ENCODE results near the gene GALNTL6. TPM values are rescaled to one million over a fixed set of nuclear protein-coding genes. Genes with fewer than 3 reads are reported as not detected.

The GALNTL6 gene
- total and polyA plus RNA-seq, 2 experiments from 2014 or later: 0.38 to 0.40 TPM

DNA sequence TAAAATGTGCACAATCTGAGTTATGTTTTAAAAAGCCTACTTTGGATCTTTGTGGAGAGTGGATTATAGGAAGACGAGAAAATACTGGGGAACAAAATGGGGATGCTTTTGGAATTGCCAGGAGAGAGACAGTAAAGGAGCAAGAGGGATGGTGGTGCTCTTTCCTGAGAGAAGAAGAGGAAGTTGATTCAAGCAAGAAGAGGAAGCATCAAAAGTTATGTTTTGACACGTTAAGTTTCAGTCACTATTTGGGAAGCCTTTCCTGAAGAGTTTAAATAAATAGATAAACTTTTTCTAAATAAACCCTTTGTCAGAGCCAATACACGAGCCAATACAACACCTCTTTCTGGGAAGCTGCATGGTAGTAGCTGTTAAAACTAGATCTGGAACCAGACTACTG lies 394.1 kb downstream of the GALNTL6 start (continued):
- TF ChIP-seq, protein P1, sequence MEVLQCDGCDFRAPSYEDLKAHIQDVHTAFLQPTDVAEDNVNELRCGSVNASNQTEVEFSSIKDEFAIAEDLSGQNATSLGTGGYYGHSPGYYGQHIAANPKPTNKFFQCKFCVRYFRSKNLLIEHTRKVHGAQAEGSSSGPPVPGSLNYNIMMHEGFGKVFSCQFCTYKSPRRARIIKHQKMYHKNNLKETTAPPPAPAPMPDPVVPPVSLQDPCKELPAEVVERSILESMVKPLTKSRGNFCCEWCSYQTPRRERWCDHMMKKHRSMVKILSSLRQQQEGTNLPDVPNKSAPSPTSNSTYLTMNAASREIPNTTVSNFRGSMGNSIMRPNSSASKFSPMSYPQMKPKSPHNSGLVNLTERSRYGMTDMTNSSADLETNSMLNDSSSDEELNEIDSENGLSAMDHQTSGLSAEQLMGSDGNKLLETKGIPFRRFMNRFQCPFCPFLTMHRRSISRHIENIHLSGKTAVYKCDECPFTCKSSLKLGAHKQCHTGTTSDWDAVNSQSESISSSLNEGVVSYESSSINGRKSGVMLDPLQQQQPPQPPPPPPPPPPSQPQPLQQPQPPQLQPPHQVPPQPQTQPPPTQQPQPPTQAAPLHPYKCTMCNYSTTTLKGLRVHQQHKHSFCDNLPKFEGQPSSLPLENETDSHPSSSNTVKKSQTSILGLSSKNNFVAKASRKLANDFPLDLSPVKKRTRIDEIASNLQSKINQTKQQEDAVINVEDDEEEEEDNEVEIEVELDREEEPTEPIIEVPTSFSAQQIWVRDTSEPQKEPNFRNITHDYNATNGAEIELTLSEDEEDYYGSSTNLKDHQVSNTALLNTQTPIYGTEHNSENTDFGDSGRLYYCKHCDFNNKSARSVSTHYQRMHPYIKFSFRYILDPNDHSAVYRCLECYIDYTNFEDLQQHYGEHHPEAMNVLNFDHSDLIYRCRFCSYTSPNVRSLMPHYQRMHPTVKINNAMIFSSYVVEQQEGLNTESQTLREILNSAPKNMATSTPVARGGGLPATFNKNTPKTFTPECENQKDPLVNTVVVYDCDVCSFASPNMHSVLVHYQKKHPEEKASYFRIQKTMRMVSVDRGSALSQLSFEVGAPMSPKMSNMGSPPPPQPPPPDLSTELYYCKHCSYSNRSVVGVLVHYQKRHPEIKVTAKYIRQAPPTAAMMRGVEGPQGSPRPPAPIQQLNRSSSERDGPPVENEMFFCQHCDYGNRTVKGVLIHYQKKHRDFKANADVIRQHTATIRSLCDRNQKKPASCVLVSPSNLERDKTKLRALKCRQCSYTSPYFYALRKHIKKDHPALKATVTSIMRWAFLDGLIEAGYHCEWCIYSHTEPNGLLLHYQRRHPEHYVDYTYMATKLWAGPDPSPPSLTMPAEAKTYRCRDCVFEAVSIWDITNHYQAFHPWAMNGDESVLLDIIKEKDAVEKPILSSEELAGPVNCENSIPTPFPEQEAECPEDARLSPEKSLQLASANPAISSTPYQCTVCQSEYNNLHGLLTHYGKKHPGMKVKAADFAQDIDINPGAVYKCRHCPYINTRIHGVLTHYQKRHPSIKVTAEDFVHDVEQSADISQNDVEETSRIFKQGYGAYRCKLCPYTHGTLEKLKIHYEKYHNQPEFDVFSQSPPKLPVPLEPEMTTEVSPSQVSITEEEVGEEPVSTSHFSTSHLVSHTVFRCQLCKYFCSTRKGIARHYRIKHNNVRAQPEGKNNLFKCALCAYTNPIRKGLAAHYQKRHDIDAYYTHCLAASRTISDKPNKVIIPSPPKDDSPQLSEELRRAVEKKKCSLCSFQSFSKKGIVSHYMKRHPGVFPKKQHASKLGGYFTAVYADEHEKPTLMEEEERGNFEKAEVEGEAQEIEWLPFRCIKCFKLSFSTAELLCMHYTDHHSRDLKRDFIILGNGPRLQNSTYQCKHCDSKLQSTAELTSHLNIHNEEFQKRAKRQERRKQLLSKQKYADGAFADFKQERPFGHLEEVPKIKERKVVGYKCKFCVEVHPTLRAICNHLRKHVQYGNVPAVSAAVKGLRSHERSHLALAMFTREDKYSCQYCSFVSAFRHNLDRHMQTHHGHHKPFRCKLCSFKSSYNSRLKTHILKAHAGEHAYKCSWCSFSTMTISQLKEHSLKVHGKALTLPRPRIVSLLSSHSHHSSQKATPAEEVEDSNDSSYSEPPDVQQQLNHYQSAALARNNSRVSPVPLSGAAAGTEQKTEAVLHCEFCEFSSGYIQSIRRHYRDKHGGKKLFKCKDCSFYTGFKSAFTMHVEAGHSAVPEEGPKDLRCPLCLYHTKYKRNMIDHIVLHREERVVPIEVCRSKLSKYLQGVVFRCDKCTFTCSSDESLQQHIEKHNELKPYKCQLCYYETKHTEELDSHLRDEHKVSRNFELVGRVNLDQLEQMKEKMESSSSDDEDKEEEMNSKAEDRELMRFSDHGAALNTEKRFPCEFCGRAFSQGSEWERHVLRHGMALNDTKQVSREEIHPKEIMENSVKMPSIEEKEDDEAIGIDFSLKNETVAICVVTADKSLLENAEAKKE (CRISPR knock-in tag; IDR thresholded peaks at IDR 0.05): no peak
- TF ChIP-seq ZNF114 (CRISPR knock-in tag; IDR thresholded peaks at IDR 0.05) (no peak), EZH2phosphoT487 (IDR thresholded peaks at IDR 0.05; ENCODE audit: unreplicated experiment) (no peak), POLR2AphosphoS5 (IDR thresholded peaks at IDR 0.05; ENCODE audit: low read depth) (no peak)

DNA sequence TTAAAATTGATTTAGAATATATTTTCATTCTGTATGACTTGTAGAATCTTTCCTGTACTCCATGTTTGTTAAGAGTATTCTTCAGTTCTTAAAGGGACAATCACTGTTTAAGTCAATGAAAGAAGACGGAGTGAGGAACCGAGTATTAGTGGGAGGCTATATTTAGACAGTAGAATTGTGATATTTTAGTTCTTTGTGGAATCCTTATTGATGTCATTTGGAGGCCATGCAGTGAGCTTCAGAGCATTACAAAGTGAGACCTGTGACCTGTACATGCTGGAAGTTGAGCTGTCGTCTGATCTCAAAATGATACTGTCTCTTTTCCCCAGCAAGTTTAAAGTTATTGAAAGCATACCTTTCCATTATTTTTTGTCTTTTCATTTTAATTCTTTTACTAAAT lies 394.7 kb downstream of the GALNTL6 start:
- TF ChIP-seq NANOG (IDR thresholded peaks at IDR 0.05; ENCODE audit: borderline replicate concordance): no peak
- no peak for TF ChIP-seq STAT1 (IDR thresholded peaks at IDR 0.05; ENCODE audit: unreplicated experiment)
- TF ChIP-seq POLR2AphosphoS5 (IDR thresholded peaks at IDR 0.05; ENCODE audit: low read depth): no peak
- no peak for TF ChIP-seq EZH2phosphoT487 (IDR thresholded peaks at IDR 0.05; ENCODE audit: unreplicated experiment)
- TF ChIP-seq EZH2 (IDR thresholded peaks at IDR 0.05; ENCODE audit: low read depth, unreplicated experiment): no peak
- TF ChIP-seq ZNF114 (CRISPR knock-in tag; IDR thresholded peaks at IDR 0.05): no peak
- TF ChIP-seq, protein P2, sequence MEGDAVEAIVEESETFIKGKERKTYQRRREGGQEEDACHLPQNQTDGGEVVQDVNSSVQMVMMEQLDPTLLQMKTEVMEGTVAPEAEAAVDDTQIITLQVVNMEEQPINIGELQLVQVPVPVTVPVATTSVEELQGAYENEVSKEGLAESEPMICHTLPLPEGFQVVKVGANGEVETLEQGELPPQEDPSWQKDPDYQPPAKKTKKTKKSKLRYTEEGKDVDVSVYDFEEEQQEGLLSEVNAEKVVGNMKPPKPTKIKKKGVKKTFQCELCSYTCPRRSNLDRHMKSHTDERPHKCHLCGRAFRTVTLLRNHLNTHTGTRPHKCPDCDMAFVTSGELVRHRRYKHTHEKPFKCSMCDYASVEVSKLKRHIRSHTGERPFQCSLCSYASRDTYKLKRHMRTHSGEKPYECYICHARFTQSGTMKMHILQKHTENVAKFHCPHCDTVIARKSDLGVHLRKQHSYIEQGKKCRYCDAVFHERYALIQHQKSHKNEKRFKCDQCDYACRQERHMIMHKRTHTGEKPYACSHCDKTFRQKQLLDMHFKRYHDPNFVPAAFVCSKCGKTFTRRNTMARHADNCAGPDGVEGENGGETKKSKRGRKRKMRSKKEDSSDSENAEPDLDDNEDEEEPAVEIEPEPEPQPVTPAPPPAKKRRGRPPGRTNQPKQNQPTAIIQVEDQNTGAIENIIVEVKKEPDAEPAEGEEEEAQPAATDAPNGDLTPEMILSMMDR (conservative IDR thresholded peaks at IDR 0.05; ENCODE audit: low read depth in 2 of 2): no peak
- TF ChIP-seq, protein P3, sequence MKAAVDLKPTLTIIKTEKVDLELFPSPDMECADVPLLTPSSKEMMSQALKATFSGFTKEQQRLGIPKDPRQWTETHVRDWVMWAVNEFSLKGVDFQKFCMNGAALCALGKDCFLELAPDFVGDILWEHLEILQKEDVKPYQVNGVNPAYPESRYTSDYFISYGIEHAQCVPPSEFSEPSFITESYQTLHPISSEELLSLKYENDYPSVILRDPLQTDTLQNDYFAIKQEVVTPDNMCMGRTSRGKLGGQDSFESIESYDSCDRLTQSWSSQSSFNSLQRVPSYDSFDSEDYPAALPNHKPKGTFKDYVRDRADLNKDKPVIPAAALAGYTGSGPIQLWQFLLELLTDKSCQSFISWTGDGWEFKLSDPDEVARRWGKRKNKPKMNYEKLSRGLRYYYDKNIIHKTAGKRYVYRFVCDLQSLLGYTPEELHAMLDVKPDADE (IDR thresholded peaks at IDR 0.05): no peak
- no peak for TF ChIP-seq CREB1 (CRISPR knock-in tag; IDR thresholded peaks at IDR 0.05; ENCODE audit: low read depth)

More for the DNA sequence above, 394.7 kb downstream of the GALNTL6 start:
- H3K4me3 Mint-ChIP-seq: no peak overlapping the region
- H3K27me3 Mint-ChIP-seq (ENCODE audit: insufficient read depth, low read depth, poor library complexity): no peaks in the 10 kb centered on the region
- H3K36me3 Mint-ChIP-seq (ENCODE audit: low read depth): no peaks in the 10 kb centered on the region
- H3K27ac Mint-ChIP-seq: no peak overlapping the region
- no peaks in the 10 kb centered on the region for H3K4me1 Mint-ChIP-seq
- no peak overlapping the region for H2AFZ ChIP-seq
- no peak for ATAC-seq
- H3K4me2 ChIP-seq: no peak overlapping the region
- H4K20me1 ChIP-seq (replicated peaks; ENCODE audit: insufficient read depth): no peaks in the 10 kb centered on the region
- H3K27ac ChIP-seq (ENCODE audit: low read depth): no peak overlapping the region
- DNase-seq (ENCODE audit: low spot score): no peak
- H3K79me2 ChIP-seq (replicated peaks; ENCODE audit: insufficient read depth): no peaks in the 10 kb centered on the region
- H3K9me3 Mint-ChIP-seq: no peaks in the 10 kb centered on the region
- no peaks in the 10 kb centered on the region for H3K27me3 ChIP-seq (ENCODE audit: insufficient read depth)
- H3K4me1 ChIP-seq (ENCODE audit: insufficient read depth): no peaks in the 10 kb centered on the region
- H3F3A ChIP-seq (replicated peaks; ENCODE audit: low read depth): no peaks in the 10 kb centered on the region
- H3K4me3 ChIP-seq: no peak overlapping the region
- H3K9me2 ChIP-seq (ENCODE audit: insufficient read depth): no peaks in the 10 kb centered on the region
- no peaks in the 10 kb centered on the region for H3K36me3 ChIP-seq (ENCODE audit: insufficient read depth)
